Spleen (tissue), 7 donors: ENCODE measurements around the gene ARHGAP5.
"Not testable (repeated sequence)": the region's sequence is repeated elsewhere in the genome, so short reads cannot be mapped to it uniquely, and the experiment has no call there.

Source experiments
- CTCF ChIP-seq, 11 experiments: fragments of 200-600 bp in 7 of 11; fragments of 450-650 bp in 4 of 11; sonication (generic) in 4 of 11; IDR thresholded peaks in 8 of 11; conservative IDR thresholded peaks in 3 of 11; 1 replicate in 7 of 11; 2 replicates in 4 of 11; pipeline versions ENCODE4 v1.4.0 to v1.8.0; 2016 to 2021; ENCODE audit warnings: antibody characterized with exemption in 11 of 11, inconsistent platforms in 4 of 11, mild to moderate bottlenecking in 1 of 11
- POLR2A ChIP-seq, 3 donors: fragments of 450-650 bp; IDR thresholded peaks; one replicate each; pipeline ENCODE4 v1.5.1; 2017; ENCODE audit warnings: antibody characterized with exemption in 3 of 3, mild to moderate bottlenecking in 1 of 3
- donor health status: DM: no; HTN: no; CAD: no; lungs with moderate emphysema.
- donor health status: DM: no; HTN: no; CAD: no.
- donor health status: DM: no; HTN: no; CAD: no.

DNA sequence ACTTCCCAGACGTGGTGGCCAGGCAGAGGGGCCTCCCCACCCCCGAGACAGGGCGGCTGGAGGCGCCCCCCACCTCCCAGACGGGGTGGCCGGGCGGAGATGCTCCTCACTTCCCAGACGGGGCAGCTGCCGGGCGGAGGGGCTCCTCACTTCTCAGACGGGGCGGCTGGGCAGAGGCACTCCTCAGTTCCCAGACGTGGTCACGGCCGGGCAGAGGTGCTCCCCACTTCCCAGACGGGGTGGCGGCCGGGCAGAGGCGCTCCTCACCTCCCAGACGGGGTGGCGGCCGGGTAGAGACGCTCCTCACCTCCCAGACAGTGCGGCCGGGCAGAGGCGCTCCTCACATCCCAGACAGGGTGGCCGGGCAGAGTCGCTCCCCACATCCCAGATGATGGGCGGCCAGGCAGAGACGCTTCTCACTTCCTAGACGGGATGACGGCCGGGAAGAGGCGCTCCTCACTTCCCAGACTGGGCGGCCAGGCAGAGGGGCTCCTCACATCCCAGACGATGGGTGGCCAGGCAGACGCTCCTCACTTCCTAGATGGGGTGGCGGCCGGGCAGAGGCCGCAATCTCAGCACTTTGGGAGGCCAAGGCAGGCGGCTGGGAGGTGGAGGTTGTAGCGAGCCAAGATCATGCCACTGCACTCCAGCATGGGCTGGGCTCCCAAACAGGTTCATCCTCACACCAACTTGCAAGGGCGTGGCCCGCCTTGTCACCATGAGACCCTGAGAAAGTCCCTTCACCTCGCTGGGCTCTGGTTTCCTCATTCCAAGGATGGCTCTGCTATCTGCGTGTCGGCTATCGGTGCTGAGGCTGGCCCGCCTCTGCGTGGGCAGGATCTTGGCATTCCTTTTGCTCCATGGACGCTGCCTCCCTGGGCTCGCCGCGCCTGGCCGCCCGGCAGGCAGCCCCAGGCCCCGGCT, 50.9 kb downstream of the ARHGAP5 start:
- TF ChIP-seq CTCF (IDR thresholded peaks at IDR 0.05 in 8 of 11, conservative IDR thresholded peaks at IDR 0.05 in 3 of 11); POLR2A (IDR thresholded peaks at IDR 0.05): not testable (repeated sequence)
